ENCODE data around the gene HOXC10. TPM values are rescaled to one million over a fixed set of nuclear protein-coding genes. Genes with fewer than 3 reads are reported as not detected.

The HOXC10 gene
- total RNA-seq, result 0.43 and 5.2 TPM in 2 replicates

GRCh38 chr12:53984901-53985691 is at the start of gene HOXC10:
TSS of gene HOXC10 (plus strand) at chr12:53985146. CDS start at chr12:53985260, 114 bp downstream.
- peak; percentile 96 for DNase-seq (ENCODE audit: low read depth)
- TF ChIP-seq CTCF (IDR thresholded peaks at IDR 0.05; ENCODE audit: insufficient read depth, low read depth, low read length), result peak; percentile 82

GRCh38 chr12:53935383-53936341 is 49.3 kb upstream of the HOXC10 start:
- no peak for TF ChIP-seq CTCF (IDR thresholded peaks at IDR 0.05; ENCODE audit: insufficient read depth, low read depth, low read length)
- no peak for DNase-seq (ENCODE audit: low read depth)
- no peak overlapping the region for H3K4me3 ChIP-seq (ENCODE audit: low read depth, low read length)

More at GRCh38 chr12:53984901-53985691, at the start of gene HOXC10:
- H3K4me3 ChIP-seq (ENCODE audit: low read depth, low read length), result peak within 1 kb of the TSS; percentile 64

- TF ChIP-seq CTCF (IDR thresholded peaks at IDR 0.05; ENCODE audit: insufficient read depth, low read depth, low read length), result no peak
- no peak overlapping the region for H3K4me3 ChIP-seq (ENCODE audit: low read depth, low read length)
- no peak for DNase-seq (ENCODE audit: low read depth)
Observed at GRCh38 chr12:53937099-53937498, 47.8 kb upstream of the HOXC10 start.

- no peak for DNase-seq (ENCODE audit: low read depth)
- TF ChIP-seq CTCF (IDR thresholded peaks at IDR 0.05; ENCODE audit: insufficient read depth, low read depth, low read length), result no peak
- peak overlapping the region; percentile 31 for H3K4me3 ChIP-seq (ENCODE audit: low read depth, low read length)
Observed at GRCh38 chr12:53937596-53938325, 47.2 kb upstream of the HOXC10 start.

GRCh38 chr12:53938326-53939140 is 46.4 kb upstream of the HOXC10 start, which contains the start of gene HOXC13:
TSS of gene HOXC13 (plus strand) at chr12:53938831. CDS start at chr12:53938907, 76 bp downstream.
- DNase-seq (ENCODE audit: low read depth), result peak; percentile 78
- H3K4me3 ChIP-seq (ENCODE audit: low read depth, low read length), result peak within 1 kb of the TSS; percentile 35
- TF ChIP-seq CTCF (IDR thresholded peaks at IDR 0.05; ENCODE audit: insufficient read depth, low read depth, low read length), result no peak

All from fibroblast of villous mesenchyme (primary cell).